Thyroid gland (tissue), 4 donors: ENCODE data around the gene PREP.

Source experiments
- POLR2A ChIP-seq, 2 donors: fragments of 450-650 bp; IDR thresholded peaks; one replicate each; pipeline ENCODE4 v1.6.1; 2017; ENCODE audit warnings: antibody characterized with exemption in 2 of 2, mild to moderate bottlenecking in 2 of 2, moderate library complexity in 1 of 2
- TF ChIP-seq, protein P1 (sequence below), 6 experiments: fragments of 200-600 bp in 3 of 6; fragments of 450-650 bp in 3 of 6; sonication (generic) in 3 of 6; IDR thresholded peaks; one replicate each; pipeline ENCODE4 v1.5.1; 2016 to 2019; ENCODE audit warnings: antibody characterized with exemption in 6 of 6, mild to moderate bottlenecking in 2 of 6, inconsistent platforms in 1 of 6, moderate library complexity in 1 of 6

DNA sequence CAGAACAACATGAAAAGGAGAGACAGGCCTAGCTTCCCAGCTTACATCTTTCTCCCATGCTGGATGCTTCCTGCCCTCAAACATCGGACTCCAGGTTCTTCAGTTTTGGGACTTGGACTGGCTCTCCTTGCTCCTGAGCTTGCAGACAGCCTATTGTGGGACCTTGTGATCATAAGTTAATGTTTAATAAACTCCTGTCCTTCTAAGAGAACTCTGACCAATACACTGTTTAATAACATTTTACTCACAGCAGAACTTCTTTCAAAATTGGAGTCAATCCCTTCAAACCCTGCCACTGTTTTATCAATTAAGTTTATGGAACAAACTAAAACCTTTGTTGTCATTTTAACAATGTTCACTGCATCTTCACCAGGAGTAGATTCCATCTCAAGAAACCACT, 111.4 kb downstream of the PREP start:
- no peak for TF ChIP-seq POLR2A (IDR thresholded peaks at IDR 0.05)
- TF ChIP-seq, protein P1, sequence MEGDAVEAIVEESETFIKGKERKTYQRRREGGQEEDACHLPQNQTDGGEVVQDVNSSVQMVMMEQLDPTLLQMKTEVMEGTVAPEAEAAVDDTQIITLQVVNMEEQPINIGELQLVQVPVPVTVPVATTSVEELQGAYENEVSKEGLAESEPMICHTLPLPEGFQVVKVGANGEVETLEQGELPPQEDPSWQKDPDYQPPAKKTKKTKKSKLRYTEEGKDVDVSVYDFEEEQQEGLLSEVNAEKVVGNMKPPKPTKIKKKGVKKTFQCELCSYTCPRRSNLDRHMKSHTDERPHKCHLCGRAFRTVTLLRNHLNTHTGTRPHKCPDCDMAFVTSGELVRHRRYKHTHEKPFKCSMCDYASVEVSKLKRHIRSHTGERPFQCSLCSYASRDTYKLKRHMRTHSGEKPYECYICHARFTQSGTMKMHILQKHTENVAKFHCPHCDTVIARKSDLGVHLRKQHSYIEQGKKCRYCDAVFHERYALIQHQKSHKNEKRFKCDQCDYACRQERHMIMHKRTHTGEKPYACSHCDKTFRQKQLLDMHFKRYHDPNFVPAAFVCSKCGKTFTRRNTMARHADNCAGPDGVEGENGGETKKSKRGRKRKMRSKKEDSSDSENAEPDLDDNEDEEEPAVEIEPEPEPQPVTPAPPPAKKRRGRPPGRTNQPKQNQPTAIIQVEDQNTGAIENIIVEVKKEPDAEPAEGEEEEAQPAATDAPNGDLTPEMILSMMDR (IDR thresholded peaks at IDR 0.05) = no peak
